GM20000 (cell line): Measurements from ENCODE around the gene KCNMA1.

Experiments
- DNase-seq: peaks from one replicate; pipeline ENCODE4 v3.0.0; 2012; ENCODE audit warnings: low spot score
- TF ChIP-seq, protein P1 (sequence below): IDR thresholded peaks from 2 replicates; pipeline ENCODE4 v1.5.1; 2012; ENCODE audit warnings: mild to moderate bottlenecking, control low read depth; ENCODE audit errors: extremely low read depth, missing control alignments

The KCNMA1 gene

DNA sequence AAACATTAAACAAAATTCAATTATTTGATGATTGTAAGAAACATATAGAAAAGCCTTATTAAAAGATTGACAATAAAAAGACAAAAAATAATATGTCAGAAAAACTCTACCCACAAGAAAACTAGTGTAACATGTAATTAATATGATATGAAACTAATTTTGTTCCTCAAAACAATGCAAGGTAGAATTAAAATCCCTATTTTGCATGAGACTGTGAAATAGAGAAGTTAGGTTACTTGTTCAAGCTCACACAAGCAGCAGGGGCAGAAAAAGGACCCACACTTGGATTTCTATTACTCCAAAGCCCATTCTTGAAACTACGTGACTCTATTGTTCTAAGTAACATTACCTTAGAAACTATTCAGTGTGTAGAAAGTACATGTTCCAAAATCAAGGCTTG, 96.4 kb downstream of the KCNMA1 start:
- TF ChIP-seq, protein P1, sequence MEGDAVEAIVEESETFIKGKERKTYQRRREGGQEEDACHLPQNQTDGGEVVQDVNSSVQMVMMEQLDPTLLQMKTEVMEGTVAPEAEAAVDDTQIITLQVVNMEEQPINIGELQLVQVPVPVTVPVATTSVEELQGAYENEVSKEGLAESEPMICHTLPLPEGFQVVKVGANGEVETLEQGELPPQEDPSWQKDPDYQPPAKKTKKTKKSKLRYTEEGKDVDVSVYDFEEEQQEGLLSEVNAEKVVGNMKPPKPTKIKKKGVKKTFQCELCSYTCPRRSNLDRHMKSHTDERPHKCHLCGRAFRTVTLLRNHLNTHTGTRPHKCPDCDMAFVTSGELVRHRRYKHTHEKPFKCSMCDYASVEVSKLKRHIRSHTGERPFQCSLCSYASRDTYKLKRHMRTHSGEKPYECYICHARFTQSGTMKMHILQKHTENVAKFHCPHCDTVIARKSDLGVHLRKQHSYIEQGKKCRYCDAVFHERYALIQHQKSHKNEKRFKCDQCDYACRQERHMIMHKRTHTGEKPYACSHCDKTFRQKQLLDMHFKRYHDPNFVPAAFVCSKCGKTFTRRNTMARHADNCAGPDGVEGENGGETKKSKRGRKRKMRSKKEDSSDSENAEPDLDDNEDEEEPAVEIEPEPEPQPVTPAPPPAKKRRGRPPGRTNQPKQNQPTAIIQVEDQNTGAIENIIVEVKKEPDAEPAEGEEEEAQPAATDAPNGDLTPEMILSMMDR: no peak
- DNase-seq: no peak

DNA sequence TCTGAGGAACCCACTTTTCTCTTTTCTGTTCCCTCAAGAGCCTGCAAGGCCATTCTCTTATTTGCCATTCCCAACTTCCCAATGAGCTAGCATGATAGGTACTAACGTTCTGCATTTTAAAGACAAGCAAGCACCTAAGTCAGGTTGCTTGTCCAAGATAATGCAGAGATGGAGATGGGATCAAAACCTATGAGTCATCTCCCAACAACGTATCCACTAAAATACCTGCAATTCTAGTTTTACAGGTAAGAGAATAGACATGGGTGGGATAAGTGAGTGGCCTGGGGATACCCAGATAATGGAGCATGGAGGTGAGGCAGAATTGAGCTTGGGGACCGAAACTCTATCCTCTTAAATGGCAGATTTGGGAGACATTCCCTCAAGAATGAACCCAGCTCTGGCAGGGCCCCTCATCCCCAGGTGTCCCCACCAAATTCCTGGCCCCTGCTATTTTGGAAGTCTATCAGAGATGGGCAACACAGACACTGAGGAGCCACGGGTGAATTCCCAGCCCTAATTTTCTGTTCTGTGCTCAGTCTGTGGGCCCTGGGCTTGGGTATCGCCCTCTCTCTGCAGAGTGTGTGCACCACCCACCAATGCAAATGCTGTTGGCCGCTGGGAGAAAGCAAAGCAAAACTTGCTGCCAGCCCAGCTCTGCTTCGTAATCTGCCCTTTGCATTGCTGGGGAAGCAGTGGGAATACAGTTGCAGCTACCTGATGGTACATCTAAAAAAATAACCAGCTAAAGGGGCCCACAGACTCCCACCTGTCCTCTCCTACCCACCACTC, 98.3 kb downstream of the KCNMA1 start:
- DNase-seq: no peak
- TF ChIP-seq, protein P1: no peak

DNA sequence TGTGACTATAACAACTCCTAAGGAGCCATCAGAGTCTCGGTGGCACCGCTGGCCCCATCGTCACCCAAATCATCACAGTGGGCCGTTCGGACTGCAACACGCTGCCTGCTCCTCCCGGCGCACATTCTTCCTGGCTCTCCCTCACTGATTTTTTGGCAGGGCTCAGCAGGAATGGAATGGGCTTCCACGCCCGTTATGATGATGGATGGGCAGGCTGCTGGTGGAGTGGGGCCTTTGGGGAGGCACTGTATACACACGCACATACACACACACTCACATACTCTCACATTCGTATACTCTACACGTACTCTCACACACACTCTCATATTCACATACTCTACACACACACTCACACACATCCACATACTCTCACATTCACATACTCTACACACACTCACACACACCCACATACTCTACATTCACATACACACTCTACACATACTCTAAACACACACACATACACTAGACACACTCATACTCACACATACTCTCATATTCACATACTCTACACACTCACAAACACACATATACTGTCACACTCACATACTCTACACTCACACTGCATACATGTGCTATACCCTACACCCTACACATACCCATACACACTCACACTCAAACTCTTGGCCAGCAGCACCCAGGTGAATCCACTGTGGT, 99.8 kb downstream of the KCNMA1 start:
- TF ChIP-seq, protein P1: no peak
- no peak for DNase-seq

DNA sequence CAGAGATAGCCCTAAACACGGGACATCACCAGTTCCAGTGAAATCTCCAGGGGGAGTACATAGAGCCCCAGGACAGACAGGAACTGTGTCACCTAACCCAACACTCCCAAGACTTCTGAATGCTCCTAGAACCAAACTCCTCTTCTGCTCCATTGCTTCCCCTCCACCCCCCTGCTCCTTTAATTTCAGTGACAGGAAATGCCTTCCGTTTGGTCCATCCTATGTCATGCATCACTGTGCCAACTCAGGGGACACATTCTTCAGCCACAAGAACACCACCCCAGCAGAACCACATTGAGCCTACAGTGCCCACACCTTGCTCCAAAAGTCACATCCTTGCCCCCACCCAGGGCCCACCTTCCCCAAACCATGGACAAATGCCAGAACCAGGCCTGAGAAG, 100.5 kb downstream of the KCNMA1 start:
- no peak for DNase-seq
- TF ChIP-seq, protein P1: no peak

DNA sequence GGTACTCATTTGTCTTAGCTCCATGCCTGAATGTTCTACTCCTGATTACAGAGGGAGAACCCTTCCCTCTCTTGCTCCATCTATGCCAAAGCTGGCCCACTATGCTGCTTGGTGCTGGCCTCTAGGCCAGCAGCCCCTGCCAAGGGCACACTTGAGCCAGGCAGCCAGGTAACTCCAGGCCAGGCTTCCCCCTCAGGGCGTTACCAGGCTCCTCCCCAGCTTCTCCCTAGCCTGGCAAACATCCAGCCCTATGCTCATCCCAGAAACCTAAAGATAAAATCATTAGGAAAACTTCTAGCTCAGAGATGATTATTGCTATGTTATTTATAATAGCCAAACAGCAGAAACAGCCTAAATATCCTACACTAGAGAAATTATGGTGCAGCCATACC, 103.7 kb downstream of the KCNMA1 start:
- no peak for DNase-seq
- TF ChIP-seq, protein P1: no peak

DNA sequence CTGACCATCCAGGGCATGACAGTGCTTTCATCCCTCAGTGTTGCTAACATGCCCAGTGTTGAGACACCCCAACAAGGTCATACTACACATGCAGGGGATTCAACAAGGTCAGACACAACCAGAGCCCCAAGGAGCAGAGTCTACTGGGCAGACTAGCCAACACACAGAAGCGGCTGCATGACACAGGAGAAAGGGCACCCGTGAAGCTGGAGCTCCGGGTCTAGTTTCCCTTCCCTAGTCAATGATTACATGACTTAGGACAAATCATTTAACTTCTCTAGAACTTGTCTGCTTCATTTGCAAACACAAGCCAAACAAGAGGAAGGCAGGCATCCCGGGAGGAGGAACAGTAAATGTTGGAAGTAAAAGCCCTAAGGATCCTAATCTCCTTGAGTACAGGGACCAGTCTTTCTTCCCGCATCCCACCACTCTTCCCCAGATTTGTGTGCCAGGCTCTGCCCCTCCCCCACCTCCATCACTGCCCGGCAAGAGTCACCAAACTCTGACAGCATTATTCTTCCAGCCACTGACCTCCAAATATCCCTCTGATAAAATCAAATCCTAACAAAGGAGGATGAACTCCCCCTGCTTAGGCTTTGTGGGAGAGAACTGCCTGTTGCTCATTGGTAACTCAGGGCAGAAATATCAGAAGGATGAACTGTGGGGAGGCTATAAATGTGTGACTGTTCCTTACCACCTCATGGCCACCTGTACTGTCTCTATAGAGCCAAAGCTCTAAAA, 104.3 kb downstream of the KCNMA1 start:
- TF ChIP-seq, protein P1: no peak
- no peak for DNase-seq

DNA sequence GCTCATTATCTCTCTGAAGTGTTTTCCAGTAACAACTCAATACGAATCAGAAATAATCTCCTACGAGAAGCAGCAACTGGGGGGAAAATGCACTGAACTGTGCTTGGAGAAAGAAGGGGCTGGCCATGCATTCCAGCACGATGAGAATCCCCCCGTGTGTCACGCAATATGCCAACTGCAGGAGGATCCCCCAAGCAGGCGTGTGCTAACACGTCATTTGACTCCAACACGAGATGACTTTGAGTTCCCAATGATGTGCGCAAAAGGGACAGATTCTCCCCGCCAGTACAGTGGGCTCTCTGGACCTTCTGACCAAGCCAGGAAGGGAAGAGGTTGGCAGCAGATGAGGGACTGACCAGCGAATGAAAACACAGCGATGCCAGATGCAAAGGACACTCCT, 105.5 kb downstream of the KCNMA1 start:
- TF ChIP-seq, protein P1: no peak
- no peak for DNase-seq
